Breast epithelium (tissue), 3 donors: ENCODE data around the gene CLEC12A.

Source experiments
- CTCF ChIP-seq, 3 donors: fragments of 450-650 bp; IDR thresholded peaks; one replicate each; pipeline ENCODE4 v1.5.1; 2016 to 2017; ENCODE audit warnings: antibody characterized with exemption in 3 of 3, mild to moderate bottlenecking in 3 of 3, moderate library complexity in 3 of 3
- POLR2A ChIP-seq: fragments of 450-650 bp; IDR thresholded peaks from one replicate; pipeline ENCODE4 v1.6.1; 2016; ENCODE audit warnings: antibody characterized with exemption, mild to moderate bottlenecking, moderate library complexity

- TF ChIP-seq CTCF (IDR thresholded peaks at IDR 0.05) (no peak), POLR2A (no peak)
Observed at GRCh38 chr12:10021342-10021741, 50.1 kb downstream of the CLEC12A start.
